Astrocyte (in vitro differentiated cells and primary cell): ENCODE data around the gene SLC9C1. TPM values are rescaled to one million over a fixed set of nuclear protein-coding genes. Genes with fewer than 3 reads are reported as not detected.

Experiments
- DNase-seq: peaks from one replicate; pipeline ENCODE4 v3.0.0-alpha.2; 2010; ENCODE audit warnings: low read depth
- FAIRE-seq: peaks from 2 replicates; lab custom pipeline; 2011; peaks lifted over from hg19 to GRCh38; lab: Jason Lieb, UNC
- H2AFZ ChIP-seq: 2 replicates; pipeline ENCODE4 v1.6.0; 2012; ENCODE audit warnings: low read depth, low read length, inconsistent platforms
- H3K27ac ChIP-seq: 2 replicates; pipeline ENCODE4 v1.5.1; 2011; ENCODE audit warnings: low read depth, low read length, inconsistent platforms
- H3K27me3 ChIP-seq: 2 replicates; pipeline ENCODE4 v1.6.0; 2011; ENCODE audit warnings: low read length, inconsistent platforms; ENCODE audit not compliant: insufficient read depth
- H3K36me3 ChIP-seq: 2 replicates; pipeline ENCODE4 v1.5.1; 2011; ENCODE audit warnings: low read length, inconsistent platforms; ENCODE audit not compliant: insufficient read depth
- H3K4me1 ChIP-seq: 2 replicates; pipeline ENCODE4 v1.5.1; 2011; ENCODE audit warnings: low read length, inconsistent platforms; ENCODE audit not compliant: insufficient read depth
- H3K4me2 ChIP-seq: 2 replicates; pipeline ENCODE4 v1.6.0; 2012; ENCODE audit warnings: low read length, inconsistent platforms
- H3K4me3 ChIP-seq: 2 replicates; pipeline ENCODE4 v1.5.1; 2011; ENCODE audit warnings: low read depth, mild to moderate bottlenecking, low read length, inconsistent platforms; ENCODE audit not compliant: insufficient read depth
- H3K79me2 ChIP-seq: 2 replicates; pipeline ENCODE4 v1.6.0; 2012; ENCODE audit warnings: mild to moderate bottlenecking, low read length, inconsistent platforms; ENCODE audit not compliant: insufficient read depth
- H3K9ac ChIP-seq: 2 replicates; pipeline ENCODE4 v1.6.0; 2012; ENCODE audit warnings: mild to moderate bottlenecking, low read length, inconsistent platforms
- H3K9me3 ChIP-seq: 2 replicates; pipeline ENCODE4 v1.5.1; 2012; ENCODE audit warnings: low read depth, mild to moderate bottlenecking, low read length, inconsistent platforms; ENCODE audit not compliant: insufficient read depth
- H4K20me1 ChIP-seq: 2 replicates; pipeline ENCODE4 v1.6.0; 2012; ENCODE audit warnings: low read length, inconsistent platforms; ENCODE audit not compliant: insufficient read depth
- H3K27ac Mint-ChIP-seq: one replicate; pipeline ENCODE4 v1.8.0; 2021; ENCODE audit warnings: mild to moderate bottlenecking, mixed read lengths; ENCODE audit not compliant: unreplicated experiment
- H3K27me3 Mint-ChIP-seq: one replicate; pipeline ENCODE4 v1.8.0; 2021; ENCODE audit warnings: low read depth, mixed read lengths; ENCODE audit not compliant: unreplicated experiment
- H3K36me3 Mint-ChIP-seq: one replicate; pipeline ENCODE4 v1.8.0; 2021; ENCODE audit warnings: low read depth, mixed read lengths; ENCODE audit not compliant: unreplicated experiment
- H3K4me1 Mint-ChIP-seq: one replicate; pipeline ENCODE4 v1.8.0; 2021; ENCODE audit warnings: low read depth, mixed read lengths; ENCODE audit not compliant: unreplicated experiment
- H3K4me3 Mint-ChIP-seq: one replicate; pipeline ENCODE4 v1.8.0; 2021; ENCODE audit warnings: mild to moderate bottlenecking, moderate library complexity, mixed read lengths; ENCODE audit not compliant: unreplicated experiment
- H3K9me3 Mint-ChIP-seq: one replicate; pipeline ENCODE4 v1.8.0; 2021; ENCODE audit warnings: mild to moderate bottlenecking, mixed read lengths; ENCODE audit not compliant: unreplicated experiment
- EZH2 ChIP-seq: IDR thresholded peaks from 2 replicates; pipeline ENCODE4 v1.6.1; 2012; ENCODE audit warnings: mild to moderate bottlenecking, low read length, inconsistent platforms; ENCODE audit not compliant: insufficient read depth
- total RNA-seq: library from RNA; stranded (reverse); gene quantifications from 2 replicates; pipeline ENCODE4 v1.2.1, GENCODE V29; 2021
- TF ChIP-seq, protein P1 (sequence below): IDR thresholded peaks from 2 replicates; pipeline ENCODE4 v1.5.1; 2011; ENCODE audit warnings: low read depth, mild to moderate bottlenecking, inconsistent platforms, low read length, moderate library complexity; ENCODE audit not compliant: insufficient read depth

The SLC9C1 gene
- total RNA-seq, 1 donor from 2014 or later = not detected

- no peak overlapping the region for H3K4me3 Mint-ChIP-seq
- DNase-seq = peak; percentile 4
Measured at GRCh38 chr3:112128843-112129727, 164.9 kb downstream of the SLC9C1 start.

GRCh38 chr3:112127522-112128494 lies 166.2 kb downstream of the SLC9C1 start:
- no peak for DNase-seq
- no peak for FAIRE-seq
- Histone ChIP-seq H3K27ac (no peak overlapping the region), H2AFZ (no peak overlapping the region), H3K4me1 (no peaks in the 10 kb centered on the region), H3K4me3 (no peak overlapping the region), H3K79me2 (no peaks in the 10 kb centered on the region), H4K20me1 (no peaks in the 10 kb centered on the region), H3K9me3 (no peaks in the 10 kb centered on the region), H3K4me2 (no peak overlapping the region), H3K36me3 (no peaks in the 10 kb centered on the region), H3K9ac (no peak overlapping the region), H3K27me3 (no peaks in the 10 kb centered on the region)
- Mint-ChIP-seq H3K4me1 (peaks cover 2% of the 10 kb centered on the region), H3K27me3 (no peaks in the 10 kb centered on the region), H3K27ac (no peak overlapping the region), H3K9me3 (no peaks in the 10 kb centered on the region), H3K4me3 (no peak overlapping the region), H3K36me3 (peaks cover 17% of the 10 kb centered on the region)
- no peak for TF ChIP-seq EZH2
- TF ChIP-seq, protein P1, sequence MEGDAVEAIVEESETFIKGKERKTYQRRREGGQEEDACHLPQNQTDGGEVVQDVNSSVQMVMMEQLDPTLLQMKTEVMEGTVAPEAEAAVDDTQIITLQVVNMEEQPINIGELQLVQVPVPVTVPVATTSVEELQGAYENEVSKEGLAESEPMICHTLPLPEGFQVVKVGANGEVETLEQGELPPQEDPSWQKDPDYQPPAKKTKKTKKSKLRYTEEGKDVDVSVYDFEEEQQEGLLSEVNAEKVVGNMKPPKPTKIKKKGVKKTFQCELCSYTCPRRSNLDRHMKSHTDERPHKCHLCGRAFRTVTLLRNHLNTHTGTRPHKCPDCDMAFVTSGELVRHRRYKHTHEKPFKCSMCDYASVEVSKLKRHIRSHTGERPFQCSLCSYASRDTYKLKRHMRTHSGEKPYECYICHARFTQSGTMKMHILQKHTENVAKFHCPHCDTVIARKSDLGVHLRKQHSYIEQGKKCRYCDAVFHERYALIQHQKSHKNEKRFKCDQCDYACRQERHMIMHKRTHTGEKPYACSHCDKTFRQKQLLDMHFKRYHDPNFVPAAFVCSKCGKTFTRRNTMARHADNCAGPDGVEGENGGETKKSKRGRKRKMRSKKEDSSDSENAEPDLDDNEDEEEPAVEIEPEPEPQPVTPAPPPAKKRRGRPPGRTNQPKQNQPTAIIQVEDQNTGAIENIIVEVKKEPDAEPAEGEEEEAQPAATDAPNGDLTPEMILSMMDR = no peak

More at GRCh38 chr3:112128843-112129727, 164.9 kb downstream of the SLC9C1 start:
- Histone ChIP-seq H3K4me2 (no peak overlapping the region), H4K20me1 (no peaks in the 10 kb centered on the region), H3K36me3 (no peaks in the 10 kb centered on the region), H3K9ac (no peak overlapping the region), H3K27ac (no peak overlapping the region), H3K79me2 (no peaks in the 10 kb centered on the region), H3K27me3 (no peaks in the 10 kb centered on the region), H3K4me1 (no peaks in the 10 kb centered on the region), H3K4me3 (no peak overlapping the region), H3K9me3 (no peaks in the 10 kb centered on the region), H2AFZ (no peak overlapping the region)
- TF ChIP-seq EZH2 = no peak
- TF ChIP-seq, protein P1 = no peak
- H3K4me1 Mint-ChIP-seq = peaks cover 2% of the 10 kb centered on the region
- no peaks in the 10 kb centered on the region for H3K27me3 Mint-ChIP-seq
- no peak overlapping the region for H3K27ac Mint-ChIP-seq
- no peaks in the 10 kb centered on the region for H3K9me3 Mint-ChIP-seq
- peaks cover 13% of the 10 kb centered on the region for H3K36me3 Mint-ChIP-seq
- no peak for FAIRE-seq
